Measurements from ENCODE around the gene S1PR3. TPM values are rescaled to one million over a fixed set of nuclear protein-coding genes. Genes with fewer than 3 reads are reported as not detected.

The S1PR3 gene
- polyA plus RNA-seq, 2 of the 4 experiments (the other 2 are of a cell fraction), result 26.4 to 33.7 TPM

DNA sequence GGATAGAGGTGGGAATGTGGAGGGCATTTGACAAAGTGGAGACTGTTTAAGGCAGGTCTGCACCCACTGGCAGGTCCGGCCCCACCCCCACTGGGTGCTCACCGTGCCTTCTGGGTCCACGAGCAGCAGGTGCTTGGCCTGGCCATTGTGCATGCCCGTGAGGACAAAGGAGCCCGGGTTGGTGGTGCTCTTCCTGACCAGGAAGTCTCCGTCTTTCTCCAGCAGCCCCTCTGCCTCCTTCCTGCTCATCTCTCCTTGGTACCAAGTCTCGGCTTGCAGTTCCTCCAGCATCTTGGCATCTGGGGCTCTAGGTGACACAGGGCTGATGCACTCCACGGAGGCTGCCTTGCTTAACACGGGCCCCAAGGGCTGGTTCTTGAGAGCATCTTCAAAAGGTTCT is 46.6 kb downstream of the S1PR3 start:
- POLR2A ChIA-PET, result no interaction called here
- no peak overlapping the region for H3K4me3 ChIP-seq
- no peak for ATAC-seq
- CTCF ChIA-PET, result interaction anchor here (0.7 kb wide), 1 partner anchor 30 kb away, joined by 3 read pairs; no protein-coding TSS in a partner anchor
- no peaks in the 10 kb centered on the region for H3K4me1 ChIP-seq
- H3K27ac ChIP-seq, result no peak overlapping the region
- H3K9me3 ChIP-seq, result no peaks in the 10 kb centered on the region
- FAIRE-seq, result no peak
- DNase-seq (ENCODE audit: low read depth in 1 of 2, low spot score in 1 of 2), result no peak
- TF ChIP-seq HDAC2 (IDR thresholded peaks at IDR 0.05), result no peak
- no peak for TF ChIP-seq EHMT2 (IDR thresholded peaks at IDR 0.05; ENCODE audit: low read depth)
- no peak for TF ChIP-seq RARB (CRISPR knock-in tag; IDR thresholded peaks at IDR 0.05)
- no peak for TF ChIP-seq TP53 (CRISPR knock-in tag; IDR thresholded peaks at IDR 0.05)
- no peak for TF ChIP-seq CEBPB (IDR thresholded peaks at IDR 0.05)
- WGBS (ENCODE audit: missing lambda C conversion rate), result 39% methylated on average over 9 of the region's 9 CpGs
- H3K4me2 ChIP-seq, result no peak overlapping the region

DNA sequence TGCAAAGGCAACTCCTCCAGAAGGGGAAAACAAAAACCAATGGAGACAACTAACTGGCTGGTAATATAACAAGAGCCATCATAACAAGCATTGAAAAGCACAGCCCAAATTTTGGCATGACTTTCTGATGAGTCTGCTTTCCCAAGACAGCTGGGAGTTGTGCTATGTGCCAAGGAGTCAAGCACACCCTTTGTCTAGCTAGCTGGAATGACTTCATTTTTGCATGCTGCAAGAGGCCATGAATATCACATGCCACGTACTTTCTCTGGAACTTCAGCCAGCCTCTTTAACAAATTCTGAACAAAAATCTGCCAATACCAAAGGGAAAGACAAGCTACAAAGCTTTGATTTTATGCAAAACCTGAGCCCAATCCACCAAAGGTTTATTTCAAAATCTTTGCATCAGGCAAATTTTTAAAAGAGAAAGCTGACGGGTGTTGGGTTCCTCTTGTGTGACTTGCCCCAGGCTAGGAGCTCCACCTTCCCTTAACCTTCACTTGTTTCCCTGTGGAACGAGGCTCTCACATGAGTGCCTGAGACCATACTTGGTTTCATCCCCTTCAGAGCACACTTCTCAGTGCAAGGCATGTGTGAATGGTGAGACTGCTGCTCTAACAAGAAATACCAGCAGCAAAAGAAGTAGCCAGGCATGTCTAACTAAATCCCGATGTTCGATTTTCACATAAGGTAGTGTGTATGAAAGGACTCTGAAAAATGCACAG is 47.3 kb downstream of the S1PR3 start:
- CTCF ChIA-PET, result interaction anchor here (0.7 kb wide), 1 partner anchor 31 kb away, joined by 3 read pairs; no protein-coding TSS in a partner anchor
- Histone ChIP-seq H3K27ac (no peak overlapping the region), H3K4me3 (no peak overlapping the region), H3K4me2 (no peak overlapping the region), H3K4me1 (no peaks in the 10 kb centered on the region), H3K9me3 (no peaks in the 10 kb centered on the region)
- ATAC-seq (no peak), DNase-seq (ENCODE audit: low read depth in 1 of 2, low spot score in 1 of 2) (no peak), FAIRE-seq (no peak)
- WGBS (ENCODE audit: missing lambda C conversion rate), result 26% methylated on average over 5 of the region's 5 CpGs
- POLR2A ChIA-PET, result no interaction called here
- TF ChIP-seq, protein P1, sequence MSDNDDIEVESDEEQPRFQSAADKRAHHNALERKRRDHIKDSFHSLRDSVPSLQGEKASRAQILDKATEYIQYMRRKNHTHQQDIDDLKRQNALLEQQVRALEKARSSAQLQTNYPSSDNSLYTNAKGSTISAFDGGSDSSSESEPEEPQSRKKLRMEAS (IDR thresholded peaks at IDR 0.05), result no peak
- no peak for TF ChIP-seq FOSL2 (IDR thresholded peaks at IDR 0.05)
- no peak for TF ChIP-seq FOSL2 (CRISPR knock-in tag; IDR thresholded peaks at IDR 0.05)
- no peak for TF ChIP-seq ZSCAN20 (CRISPR knock-in tag; IDR thresholded peaks at IDR 0.05)
- no peak for TF ChIP-seq BHLHE40 (IDR thresholded peaks at IDR 0.05; ENCODE audit: low read depth, low read length)
- TF ChIP-seq CBX2 (IDR thresholded peaks at IDR 0.05; ENCODE audit: borderline replicate concordance, low read depth), result no peak
- no peak for TF ChIP-seq EP300 (IDR thresholded peaks at IDR 0.05)
- TF ChIP-seq SMC3 (IDR thresholded peaks at IDR 0.05), result no peak
- TF ChIP-seq, protein P2, sequence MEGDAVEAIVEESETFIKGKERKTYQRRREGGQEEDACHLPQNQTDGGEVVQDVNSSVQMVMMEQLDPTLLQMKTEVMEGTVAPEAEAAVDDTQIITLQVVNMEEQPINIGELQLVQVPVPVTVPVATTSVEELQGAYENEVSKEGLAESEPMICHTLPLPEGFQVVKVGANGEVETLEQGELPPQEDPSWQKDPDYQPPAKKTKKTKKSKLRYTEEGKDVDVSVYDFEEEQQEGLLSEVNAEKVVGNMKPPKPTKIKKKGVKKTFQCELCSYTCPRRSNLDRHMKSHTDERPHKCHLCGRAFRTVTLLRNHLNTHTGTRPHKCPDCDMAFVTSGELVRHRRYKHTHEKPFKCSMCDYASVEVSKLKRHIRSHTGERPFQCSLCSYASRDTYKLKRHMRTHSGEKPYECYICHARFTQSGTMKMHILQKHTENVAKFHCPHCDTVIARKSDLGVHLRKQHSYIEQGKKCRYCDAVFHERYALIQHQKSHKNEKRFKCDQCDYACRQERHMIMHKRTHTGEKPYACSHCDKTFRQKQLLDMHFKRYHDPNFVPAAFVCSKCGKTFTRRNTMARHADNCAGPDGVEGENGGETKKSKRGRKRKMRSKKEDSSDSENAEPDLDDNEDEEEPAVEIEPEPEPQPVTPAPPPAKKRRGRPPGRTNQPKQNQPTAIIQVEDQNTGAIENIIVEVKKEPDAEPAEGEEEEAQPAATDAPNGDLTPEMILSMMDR (IDR thresholded peaks at IDR 0.05), result no peak
- TF ChIP-seq, protein P3, sequence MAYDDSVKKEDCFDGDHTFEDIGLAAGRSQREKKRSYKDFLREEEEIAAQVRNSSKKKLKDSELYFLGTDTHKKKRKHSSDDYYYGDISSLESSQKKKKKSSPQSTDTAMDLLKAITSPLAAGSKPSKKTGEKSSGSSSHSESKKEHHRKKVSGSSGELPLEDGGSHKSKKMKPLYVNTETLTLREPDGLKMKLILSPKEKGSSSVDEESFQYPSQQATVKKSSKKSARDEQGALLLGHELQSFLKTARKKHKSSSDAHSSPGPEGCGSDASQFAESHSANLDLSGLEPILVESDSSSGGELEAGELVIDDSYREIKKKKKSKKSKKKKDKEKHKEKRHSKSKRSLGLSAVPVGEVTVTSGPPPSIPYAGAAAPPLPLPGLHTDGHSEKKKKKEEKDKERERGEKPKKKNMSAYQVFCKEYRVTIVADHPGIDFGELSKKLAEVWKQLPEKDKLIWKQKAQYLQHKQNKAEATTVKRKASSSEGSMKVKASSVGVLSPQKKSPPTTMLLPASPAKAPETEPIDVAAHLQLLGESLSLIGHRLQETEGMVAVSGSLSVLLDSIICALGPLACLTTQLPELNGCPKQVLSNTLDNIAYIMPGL (CRISPR knock-in tag; IDR thresholded peaks at IDR 0.05; ENCODE audit: borderline replicate concordance), result no peak
- TF ChIP-seq HOXB5 (CRISPR knock-in tag; IDR thresholded peaks at IDR 0.05), result no peak
- no peak for TF ChIP-seq MAZ (IDR thresholded peaks at IDR 0.05; ENCODE audit: borderline replicate concordance, low read depth, low read length)
- TF ChIP-seq HDAC2 (IDR thresholded peaks at IDR 0.05), result no peak
- TF ChIP-seq PHF8 (IDR thresholded peaks at IDR 0.05; ENCODE audit: borderline replicate concordance, low read depth), result no peak
- TF ChIP-seq ZC3H11A (IDR thresholded peaks at IDR 0.05), result no peak
- no peak for TF ChIP-seq RAD21 (conservative IDR thresholded peaks at IDR 0.05 in 1 of 2, IDR thresholded peaks at IDR 0.05 in 1 of 2)
- TF ChIP-seq EHMT2 (IDR thresholded peaks at IDR 0.05; ENCODE audit: low read depth), result no peak
- no peak for TF ChIP-seq POLR2AphosphoS2 (conservative IDR thresholded peaks at IDR 0.05; ENCODE audit: low read length)

Measured in A549 (cell line).